HG03558 (cell line): ENCODE results near the gene NUP85.
A peak's percentile ranks its signal among the peaks of the same experiment; 100 is the strongest.
"Not testable (repeated sequence)": the region's sequence is repeated elsewhere in the genome, so short reads cannot be mapped to it uniquely, and the experiment has no call there.

Experiments
- ATAC-seq: cut with Tn5 transposase; IDR thresholded peaks from one replicate; pipeline ENCODE4 v1.9.1; 2021; ENCODE audit warnings: moderate number of reproducible peaks; ENCODE audit not compliant: unreplicated experiment; ENCODE audit errors: extremely low read depth

The NUP85 gene

GRCh38 chr17:75239778-75240393, 34.4 kb downstream of the NUP85 start:
- no peak for ATAC-seq

- ATAC-seq, result no peak
Measured at GRCh38 chr17:75240394-75241142, 35.1 kb downstream of the NUP85 start.

- no peak for ATAC-seq
Measured at GRCh38 chr17:75241143-75241430, 35.6 kb downstream of the NUP85 start.

- no peak for ATAC-seq
Measured at GRCh38 chr17:75241502-75241901, 36.0 kb downstream of the NUP85 start.

GRCh38 chr17:75241996-75242460, 36.5 kb downstream of the NUP85 start:
- no peak for ATAC-seq

- no peak for ATAC-seq
Measured at GRCh38 chr17:75242461-75243042, 37.1 kb downstream of the NUP85 start.

- ATAC-seq, result no peak
Measured at GRCh38 chr17:75244133-75244866, 38.8 kb downstream of the NUP85 start.

GRCh38 chr17:75245011-75245410, 39.5 kb downstream of the NUP85 start:
- no peak for ATAC-seq

GRCh38 chr17:75246404-75246803, 40.9 kb downstream of the NUP85 start:
- ATAC-seq, result no peak

- ATAC-seq, result no peak
Measured at GRCh38 chr17:75249564-75249963, 44.1 kb downstream of the NUP85 start.

- peak; percentile 92 for ATAC-seq
Measured at GRCh38 chr17:75250009-75250471, 44.6 kb downstream of the NUP85 start.

- no peak for ATAC-seq
Measured at GRCh38 chr17:75252039-75252816, 46.7 kb downstream of the NUP85 start.

GRCh38 chr17:75255954-75256698, 50.6 kb downstream of the NUP85 start:
- ATAC-seq, result not testable (repeated sequence)

GRCh38 chr17:75257228-75257627, 51.7 kb downstream of the NUP85 start:
- not testable (repeated sequence) for ATAC-seq

- no peak for ATAC-seq
Measured at GRCh38 chr17:75260641-75261335, 55.3 kb downstream of the NUP85 start.

- peak; percentile 60 for ATAC-seq
Measured at GRCh38 chr17:75261336-75262111, 56.0 kb downstream of the NUP85 start, which contains the start of the genes GGA3 and MRPS7. Gene GGA3, minus strand, starts transcription at chr17:75261606. Its CDS starts 19 bp downstream, at chr17:75261587. Gene MRPS7, plus strand, starts transcription at chr17:75261879. Its CDS starts 22 bp downstream, at chr17:75261901.

- no peak for ATAC-seq
Measured at GRCh38 chr17:75262112-75262606, 56.7 kb downstream of the NUP85 start.

GRCh38 chr17:75263055-75263454, 57.6 kb downstream of the NUP85 start:
- no peak for ATAC-seq
